Activated CD4-positive, alpha-beta T cell treated with anti-CD3 and anti-CD28 coated beads, Interleukin-2, Interleukin-6, amounts not matched to agents 100 ng/mL and 50 ng/mL, durations not matched to agents 16 hours and 8 hours (primary cell): ENCODE data around the gene ABI2.

Experiments used
- DNase-seq: peaks from one replicate; pipeline ENCODE4 v3.0.0-alpha.2; 2020

ABI2 gene

DNA sequence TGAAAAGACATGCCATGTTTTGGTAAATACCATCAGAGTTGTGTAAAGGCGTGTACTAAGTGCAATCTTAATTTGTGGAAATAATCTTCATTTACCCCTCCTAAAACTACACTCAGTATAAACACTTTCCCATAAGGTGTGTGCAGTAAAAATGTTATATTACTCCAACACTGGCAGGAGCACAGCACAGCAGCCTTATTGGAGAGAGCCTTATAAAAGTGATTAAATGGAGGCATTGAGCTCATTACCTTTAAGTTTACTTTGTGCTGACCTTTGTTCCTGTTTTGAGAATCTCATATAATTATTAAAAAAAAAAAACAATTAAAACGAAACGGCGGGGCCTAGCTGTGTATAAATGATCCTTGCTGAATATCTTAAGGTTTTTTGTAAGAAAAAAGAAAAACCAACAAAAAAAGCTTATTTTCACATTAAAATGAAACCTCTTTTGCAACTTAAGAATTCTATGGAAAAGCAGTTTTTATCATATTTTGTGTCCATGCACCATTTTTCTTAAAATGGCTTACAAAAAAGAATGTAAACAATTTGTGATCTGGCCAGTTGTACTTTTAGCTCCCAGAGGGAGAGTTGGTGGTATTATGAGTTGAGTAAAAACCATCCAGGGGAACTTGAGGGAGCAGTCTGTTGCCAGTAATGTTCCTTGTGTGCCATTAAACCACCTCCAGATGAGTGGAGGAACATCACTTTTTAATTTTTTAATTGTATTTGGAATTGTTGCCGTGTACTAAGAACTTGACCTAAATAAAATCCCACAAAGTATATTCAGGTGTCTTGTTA is 103.4 kb downstream of the ABI2 start:
- DNase-seq, result no peak

- DNase-seq, result no peak
Measured at GRCh38 chr2:203432811-203433210, 104.6 kb downstream of the ABI2 start.

- DNase-seq, result no peak
Measured at GRCh38 chr2:203436496-203436895, 108.3 kb downstream of the ABI2 start.

DNA sequence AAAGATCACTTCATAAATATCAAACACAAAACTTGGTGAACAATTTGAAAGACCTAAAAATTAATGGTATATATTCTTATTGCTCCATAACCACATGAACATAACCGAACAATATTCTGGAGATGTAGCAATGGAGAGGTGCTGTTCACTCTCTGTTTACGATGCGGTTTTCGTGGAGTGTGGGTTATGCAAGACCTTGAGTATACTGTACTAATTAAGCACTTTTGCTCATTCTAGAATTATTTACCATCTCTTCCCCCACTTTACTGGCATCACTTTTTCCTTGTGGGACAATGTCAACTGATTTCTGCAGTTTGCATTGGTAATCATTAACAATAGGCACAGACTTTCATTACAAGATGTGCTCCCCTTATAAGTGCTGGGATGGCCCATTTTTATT is 109.3 kb downstream of the ABI2 start:
- no peak for DNase-seq

GRCh38 chr2:203438528-203438927 is 110.3 kb downstream of the ABI2 start:
- no peak for DNase-seq

DNA sequence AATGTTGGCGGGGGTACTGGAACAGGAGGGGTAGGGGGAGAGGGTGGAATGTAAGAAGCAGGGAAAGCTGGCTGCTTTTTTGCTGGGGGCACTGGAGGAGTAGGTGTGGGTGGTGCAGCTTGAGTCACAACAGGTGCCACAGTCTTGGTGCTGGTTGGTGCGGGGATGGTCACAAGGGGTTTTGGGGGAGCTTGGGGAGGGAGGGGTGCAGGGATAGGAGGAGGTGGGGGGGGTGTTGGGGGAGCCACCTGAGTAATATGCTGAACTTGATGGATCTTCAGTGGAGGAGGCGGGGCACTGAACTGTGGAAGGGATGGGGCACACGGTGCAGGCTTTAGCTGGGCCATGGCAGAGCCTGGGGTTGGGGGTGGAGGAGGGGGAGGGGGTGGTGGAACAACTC is 112.5 kb downstream of the ABI2 start:
- no peak for DNase-seq

DNA sequence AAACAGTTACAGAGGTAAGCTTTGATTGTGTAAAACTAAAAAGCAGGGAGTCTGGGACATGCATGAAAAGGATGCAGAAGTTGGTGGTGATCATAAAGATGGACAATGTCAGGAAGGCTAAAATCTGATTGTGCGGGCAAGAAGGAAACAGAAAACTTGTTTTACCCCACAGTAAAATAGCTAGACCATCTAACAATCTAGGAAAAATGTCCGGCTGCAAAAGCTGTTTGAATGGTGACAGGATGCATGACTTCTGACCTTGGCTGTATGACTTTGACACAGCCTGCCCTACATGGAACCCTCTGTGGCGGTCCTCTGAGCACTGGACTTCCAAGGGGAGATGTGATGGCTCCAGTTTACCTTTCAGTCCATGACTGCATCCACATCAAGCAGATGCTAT is 113.3 kb downstream of the ABI2 start:
- DNase-seq, result no peak

- DNase-seq, result no peak
Measured at GRCh38 chr2:203442463-203442862, 114.3 kb downstream of the ABI2 start.

DNA sequence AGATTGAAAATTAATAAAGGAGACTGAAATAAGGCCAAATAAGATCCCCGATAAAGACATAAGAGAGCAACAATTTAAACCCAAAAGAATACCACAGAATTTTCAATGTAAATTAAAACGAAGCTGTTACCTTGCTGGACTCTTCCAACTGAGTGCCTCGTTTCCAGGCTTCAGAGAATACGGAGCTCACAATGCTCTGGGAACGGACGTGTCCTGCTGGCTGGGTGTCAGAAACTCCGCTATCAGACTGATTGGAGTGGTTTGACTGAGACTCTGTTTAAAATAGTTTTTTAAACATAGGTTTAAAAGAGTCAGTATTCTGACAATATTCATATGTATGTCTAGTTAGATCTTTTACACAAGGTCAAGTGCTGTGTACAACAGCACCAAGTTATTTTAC is 116.5 kb downstream of the ABI2 start:
- no peak for DNase-seq

GRCh38 chr2:203446071-203446481 is 117.9 kb downstream of the ABI2 start:
- peak; percentile 31 for DNase-seq

- no peak for DNase-seq
Measured at GRCh38 chr2:203446780-203447179, 118.6 kb downstream of the ABI2 start.

DNA sequence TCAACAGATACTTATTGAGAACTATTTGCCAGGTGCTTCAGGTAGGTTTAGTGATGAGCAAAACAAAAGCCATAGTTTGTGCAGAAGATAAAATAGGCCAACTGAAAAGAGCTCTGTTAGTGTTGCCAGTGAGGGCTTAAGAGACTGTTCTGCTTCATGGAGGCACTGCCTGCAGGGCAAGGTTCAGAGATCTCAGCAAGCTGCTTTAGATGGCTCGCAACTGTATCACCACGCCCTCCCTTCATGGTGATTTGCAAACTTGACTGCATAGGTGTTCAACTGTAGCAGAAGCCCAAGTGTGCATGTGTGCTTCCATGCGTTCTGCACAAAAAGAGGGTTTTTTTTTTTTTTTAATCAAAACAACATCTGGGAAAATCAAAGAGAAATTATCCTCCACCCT is 122.4 kb downstream of the ABI2 start:
- no peak for DNase-seq

DNA sequence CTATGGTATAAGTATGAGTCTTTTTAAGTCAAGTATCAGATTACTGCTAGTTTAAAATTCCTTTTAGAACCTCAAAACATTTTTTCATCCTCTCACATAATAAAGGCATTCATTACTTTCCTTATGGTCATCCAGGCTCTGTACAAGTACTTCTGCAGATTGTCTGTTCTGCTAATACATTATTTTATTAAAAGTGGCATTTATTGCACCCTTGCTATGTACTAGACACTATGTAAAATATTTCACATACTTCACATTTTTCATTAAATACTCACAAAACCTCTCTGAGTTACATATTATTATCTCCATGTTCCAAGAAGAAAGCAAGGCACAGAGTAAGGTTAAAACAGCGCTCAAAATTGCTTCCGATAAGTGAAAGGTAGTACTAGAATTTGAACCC is 122.8 kb downstream of the ABI2 start:
- no peak for DNase-seq

DNA sequence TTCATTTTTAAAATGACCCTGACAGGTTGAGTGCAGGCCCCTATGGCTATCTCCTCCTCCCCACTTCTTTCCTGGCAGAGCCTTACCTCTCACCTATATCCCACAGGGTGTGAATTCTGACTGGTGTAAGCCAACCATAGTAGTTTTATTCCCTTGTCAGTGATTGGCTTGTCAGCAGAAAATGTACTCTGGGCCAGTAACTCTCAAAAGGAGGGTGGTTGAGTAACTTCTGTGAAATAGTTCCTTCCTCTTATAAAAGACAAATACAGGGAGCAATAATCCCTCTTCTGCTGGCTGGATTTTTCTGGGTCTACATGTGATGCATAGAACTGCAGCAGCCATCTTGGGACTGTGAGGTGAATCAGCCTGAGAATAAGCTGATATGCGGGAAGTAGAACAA is 123.5 kb downstream of the ABI2 start:
- DNase-seq, result no peak

DNA sequence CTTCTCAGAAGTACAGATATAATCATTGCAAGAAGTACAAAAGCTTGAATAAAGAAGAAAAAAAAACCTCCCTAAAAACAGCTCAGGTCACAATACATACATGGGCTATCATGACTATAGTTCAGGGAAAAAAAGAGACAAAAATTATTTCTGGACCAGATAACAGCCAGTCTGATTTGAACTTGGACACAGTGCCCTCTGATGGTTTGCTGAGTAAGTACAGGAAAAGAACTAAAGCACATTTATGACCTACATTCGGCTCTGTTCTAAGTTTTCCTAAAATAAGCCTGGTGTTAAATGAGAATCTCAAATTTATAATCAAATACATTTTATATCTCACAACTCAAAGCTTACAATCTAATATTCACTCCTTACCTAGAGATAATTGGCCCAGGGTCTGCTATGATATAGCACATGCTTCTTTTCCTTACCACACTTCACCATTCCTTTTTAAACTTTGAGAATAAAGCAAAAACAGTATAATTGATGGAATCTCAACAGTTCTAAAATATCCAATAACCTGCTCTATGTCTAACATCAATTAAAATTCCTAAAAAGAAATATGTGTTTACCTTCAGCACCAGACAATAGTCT is 125.8 kb downstream of the ABI2 start:
- DNase-seq, result peak; percentile 52

GRCh38 chr2:203455209-203455608 is 127.0 kb downstream of the ABI2 start:
- no peak for DNase-seq

- DNase-seq, result no peak
Measured at GRCh38 chr2:203461746-203462145, 133.6 kb downstream of the ABI2 start.

GRCh38 chr2:203462308-203462707 is 134.1 kb downstream of the ABI2 start:
- no peak for DNase-seq

- DNase-seq, result no peak
Measured at GRCh38 chr2:203463266-203463678, 135.1 kb downstream of the ABI2 start.

- DNase-seq, result no peak
Measured at GRCh38 chr2:203469546-203469945, 141.4 kb downstream of the ABI2 start.

DNA sequence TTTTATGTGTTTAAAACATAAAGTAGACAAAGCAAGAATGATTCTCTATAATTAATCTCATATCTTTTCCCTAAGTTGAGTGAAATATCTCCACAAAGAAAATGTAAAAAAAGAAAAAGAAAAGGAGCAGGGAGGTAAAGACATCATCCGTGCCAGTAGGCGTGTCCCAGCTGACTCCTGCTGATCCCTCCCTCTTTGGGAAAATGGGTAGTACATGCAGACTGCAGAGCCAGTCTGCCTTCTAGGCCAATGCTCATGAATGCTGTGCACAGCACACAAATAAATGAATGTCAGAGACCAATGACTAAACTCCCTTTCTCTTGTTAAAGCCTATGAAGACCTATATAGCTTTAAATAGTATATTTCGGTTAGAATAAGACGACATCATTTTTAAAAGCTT is 142.2 kb downstream of the ABI2 start:
- no peak for DNase-seq

DNA sequence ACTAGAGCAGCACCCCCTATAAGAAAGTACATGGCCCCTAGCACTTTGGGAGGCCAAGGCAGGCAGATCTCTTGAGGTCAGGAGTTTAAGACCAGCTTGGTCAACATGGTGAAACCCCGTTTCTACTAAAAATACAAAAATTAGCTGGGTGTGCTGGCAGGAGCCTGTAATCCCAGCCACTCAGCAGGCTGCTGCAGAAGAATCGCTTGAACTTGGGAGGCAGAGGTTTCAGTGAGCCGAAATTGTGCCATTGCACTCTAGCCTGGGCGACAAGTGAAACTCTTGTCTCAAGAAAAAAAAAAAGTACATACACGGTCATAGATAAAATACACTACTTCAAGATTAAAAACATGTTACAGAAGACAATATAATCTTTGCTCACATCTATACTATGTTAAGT is 143.1 kb downstream of the ABI2 start:
- no peak for DNase-seq

DNA sequence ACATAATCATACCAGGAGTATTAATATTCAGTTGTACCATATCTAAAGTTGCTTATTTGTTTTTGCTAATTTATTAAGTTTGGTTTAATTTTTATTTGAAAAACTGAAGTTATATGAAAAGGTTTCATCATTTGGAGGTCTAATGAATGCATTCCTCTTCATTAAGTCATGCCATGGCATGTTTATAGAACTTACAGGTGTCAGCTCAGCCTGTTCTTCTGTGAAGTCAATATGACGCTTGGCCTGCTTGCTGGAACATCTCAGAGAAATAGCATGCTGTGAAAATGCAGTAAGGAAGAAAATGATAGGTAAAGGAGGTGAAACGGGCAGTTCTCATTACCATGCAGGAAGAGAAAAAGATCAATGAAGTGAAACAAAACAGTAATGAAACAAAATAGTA is 148.7 kb downstream of the ABI2 start:
- no peak for DNase-seq

GRCh38 chr2:203480623-203481022 is 152.4 kb downstream of the ABI2 start:
- no peak for DNase-seq
